ENCODE measurements around the gene FPR2.

The FPR2 gene

DNA sequence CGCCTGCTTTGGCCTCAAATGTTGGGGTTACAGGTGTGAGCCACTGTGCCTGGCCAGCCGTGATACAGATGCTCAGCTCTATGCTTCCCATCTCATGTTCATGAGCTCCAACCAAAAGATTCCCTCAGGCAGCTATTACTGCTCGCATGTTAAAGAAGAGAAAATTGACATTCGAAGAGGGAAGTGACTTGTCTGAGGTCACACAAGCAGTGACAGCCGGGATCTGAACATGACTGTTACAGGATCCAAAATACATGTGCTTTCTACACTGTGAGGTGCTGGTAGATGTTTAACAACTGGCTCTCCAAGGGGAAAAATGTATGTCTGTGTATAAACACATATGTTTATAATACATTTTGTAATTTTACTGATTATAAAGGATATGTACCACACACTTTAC is 20.6 kb upstream of the FPR2 start:
- no peak overlapping the region for H3K27ac ChIP-seq
- no peak for TF ChIP-seq ZFX (IDR thresholded peaks at IDR 0.05; ENCODE audit: borderline replicate concordance)
- TF ChIP-seq, protein P1, sequence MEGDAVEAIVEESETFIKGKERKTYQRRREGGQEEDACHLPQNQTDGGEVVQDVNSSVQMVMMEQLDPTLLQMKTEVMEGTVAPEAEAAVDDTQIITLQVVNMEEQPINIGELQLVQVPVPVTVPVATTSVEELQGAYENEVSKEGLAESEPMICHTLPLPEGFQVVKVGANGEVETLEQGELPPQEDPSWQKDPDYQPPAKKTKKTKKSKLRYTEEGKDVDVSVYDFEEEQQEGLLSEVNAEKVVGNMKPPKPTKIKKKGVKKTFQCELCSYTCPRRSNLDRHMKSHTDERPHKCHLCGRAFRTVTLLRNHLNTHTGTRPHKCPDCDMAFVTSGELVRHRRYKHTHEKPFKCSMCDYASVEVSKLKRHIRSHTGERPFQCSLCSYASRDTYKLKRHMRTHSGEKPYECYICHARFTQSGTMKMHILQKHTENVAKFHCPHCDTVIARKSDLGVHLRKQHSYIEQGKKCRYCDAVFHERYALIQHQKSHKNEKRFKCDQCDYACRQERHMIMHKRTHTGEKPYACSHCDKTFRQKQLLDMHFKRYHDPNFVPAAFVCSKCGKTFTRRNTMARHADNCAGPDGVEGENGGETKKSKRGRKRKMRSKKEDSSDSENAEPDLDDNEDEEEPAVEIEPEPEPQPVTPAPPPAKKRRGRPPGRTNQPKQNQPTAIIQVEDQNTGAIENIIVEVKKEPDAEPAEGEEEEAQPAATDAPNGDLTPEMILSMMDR (IDR thresholded peaks at IDR 0.05), result no peak

DNA sequence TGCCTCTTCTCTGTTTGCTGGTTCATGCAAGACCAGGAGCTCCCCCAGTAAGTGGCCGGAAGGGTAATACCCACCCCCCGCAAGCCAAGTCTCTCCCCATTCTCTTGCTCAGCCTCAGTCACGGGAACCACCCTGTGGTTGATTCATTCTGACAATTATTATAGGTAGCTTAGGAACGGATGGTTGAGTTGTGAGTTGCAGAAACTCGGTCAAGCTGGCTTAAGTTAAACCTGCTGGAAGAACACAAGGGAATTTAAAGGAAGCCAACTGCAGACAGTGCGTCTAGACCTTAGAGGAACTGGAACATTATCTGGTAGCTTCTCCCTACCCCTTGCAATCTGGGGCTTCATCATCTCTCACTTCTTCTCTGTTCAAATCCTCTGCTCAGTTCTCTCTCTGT is 18.2 kb upstream of the FPR2 start:
- TF ChIP-seq, protein P1 (IDR thresholded peaks at IDR 0.05), result no peak
- no peak for TF ChIP-seq ZFX (IDR thresholded peaks at IDR 0.05; ENCODE audit: borderline replicate concordance)
- H3K27ac ChIP-seq, result no peak overlapping the region

DNA sequence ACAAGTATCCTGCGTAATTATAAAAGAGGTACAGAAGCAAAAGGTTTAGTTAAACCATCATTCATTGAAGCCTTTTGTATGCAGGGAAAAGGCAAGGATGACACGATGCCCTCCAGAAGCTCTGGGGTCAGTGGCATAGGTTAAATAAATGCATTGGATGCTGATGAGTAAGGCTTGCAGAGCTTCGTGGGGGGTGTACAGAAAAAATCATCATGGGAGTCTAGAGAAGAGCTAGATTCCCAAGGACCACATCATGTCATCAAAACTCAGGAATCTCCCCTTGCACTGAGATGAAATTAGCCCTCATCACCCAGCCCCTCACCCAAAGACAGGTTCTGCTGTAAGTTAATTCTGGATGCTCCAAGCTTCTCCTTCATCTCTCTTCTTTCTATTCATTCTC is 17.6 kb upstream of the FPR2 start:
- H3K27ac ChIP-seq, result no peak overlapping the region
- TF ChIP-seq, protein P1 (IDR thresholded peaks at IDR 0.05), result no peak
- no peak for TF ChIP-seq ZFX (IDR thresholded peaks at IDR 0.05; ENCODE audit: borderline replicate concordance)

DNA sequence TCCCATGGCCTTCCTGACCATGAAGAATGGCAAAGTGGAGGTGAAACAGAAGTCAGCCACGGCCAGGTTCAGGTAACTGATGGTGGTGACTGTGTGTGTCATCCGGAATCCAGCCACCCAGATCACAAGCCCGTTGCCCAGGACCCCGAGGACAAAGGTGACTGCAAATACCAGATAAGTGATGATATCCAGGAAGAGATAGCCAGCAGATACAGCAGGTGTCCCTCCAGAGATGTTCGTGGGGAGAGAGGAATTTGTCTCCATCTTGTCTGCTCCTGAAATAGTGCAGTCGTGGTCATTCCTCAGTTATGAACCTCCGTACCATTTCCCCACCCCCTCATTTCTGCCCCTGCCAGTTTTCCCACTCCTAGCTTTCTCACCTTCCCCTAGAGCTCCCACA is 14.2 kb upstream of the FPR2 start:
- no peak overlapping the region for H3K27ac ChIP-seq
- no peak for TF ChIP-seq ZFX (IDR thresholded peaks at IDR 0.05; ENCODE audit: borderline replicate concordance)
- TF ChIP-seq, protein P1 (IDR thresholded peaks at IDR 0.05), result no peak

DNA sequence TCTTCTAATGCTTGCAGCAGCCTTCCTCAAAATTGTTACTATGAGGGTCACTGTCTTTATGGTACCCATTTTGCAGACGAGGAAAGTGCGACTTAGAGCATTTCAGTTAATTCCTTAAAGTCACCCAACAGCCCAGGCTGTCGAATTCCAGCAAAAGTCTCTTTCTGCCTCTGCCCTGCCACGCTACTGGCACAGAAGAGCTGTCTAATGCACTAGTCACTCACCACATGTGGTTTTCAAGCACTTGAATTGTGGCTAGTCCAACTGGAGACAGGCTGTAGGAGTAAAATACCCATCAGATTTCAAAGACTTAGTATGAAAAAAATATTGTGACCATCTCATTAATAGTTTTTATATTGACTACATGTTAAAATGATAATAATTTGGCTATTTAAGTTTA is 11.0 kb upstream of the FPR2 start:
- H3K27ac ChIP-seq, result no peak overlapping the region
- TF ChIP-seq, protein P1 (IDR thresholded peaks at IDR 0.05), result no peak
- TF ChIP-seq ZFX (IDR thresholded peaks at IDR 0.05; ENCODE audit: borderline replicate concordance), result no peak

DNA sequence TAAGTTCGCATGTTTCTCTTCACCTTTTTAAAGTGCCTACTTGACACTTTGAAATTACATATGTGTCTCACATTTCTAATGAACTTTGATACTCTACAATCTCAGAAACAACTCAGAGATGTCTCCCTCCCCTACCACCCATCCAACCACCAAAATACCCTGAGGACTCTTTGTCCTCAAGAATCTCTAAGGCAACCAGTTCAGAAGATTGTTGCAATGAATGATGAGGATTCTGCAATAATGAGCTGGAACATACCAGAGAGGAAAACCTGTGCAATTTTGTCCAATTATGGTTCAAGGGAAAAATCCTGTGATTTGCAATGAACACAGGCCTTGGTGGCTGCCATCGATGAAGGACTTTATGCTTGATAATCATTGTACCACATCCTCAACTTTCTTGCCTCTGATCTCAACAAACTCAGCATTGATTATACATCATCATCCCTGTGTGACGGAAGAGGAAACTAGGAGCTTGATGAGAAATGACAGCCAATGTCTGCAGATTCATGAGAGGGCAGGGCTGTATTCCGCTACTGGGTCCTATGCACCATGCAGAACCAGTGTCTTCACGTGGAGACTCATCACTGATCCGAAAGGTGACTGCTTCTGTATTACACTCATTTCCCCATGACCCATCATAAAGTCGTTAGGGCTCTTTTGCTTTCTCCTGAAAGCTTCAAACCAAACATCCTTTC is 10.4 kb upstream of the FPR2 start:
- H3K27ac ChIP-seq, result no peak overlapping the region
- TF ChIP-seq ZFX (IDR thresholded peaks at IDR 0.05; ENCODE audit: borderline replicate concordance), result no peak
- TF ChIP-seq, protein P1 (IDR thresholded peaks at IDR 0.05), result no peak

DNA sequence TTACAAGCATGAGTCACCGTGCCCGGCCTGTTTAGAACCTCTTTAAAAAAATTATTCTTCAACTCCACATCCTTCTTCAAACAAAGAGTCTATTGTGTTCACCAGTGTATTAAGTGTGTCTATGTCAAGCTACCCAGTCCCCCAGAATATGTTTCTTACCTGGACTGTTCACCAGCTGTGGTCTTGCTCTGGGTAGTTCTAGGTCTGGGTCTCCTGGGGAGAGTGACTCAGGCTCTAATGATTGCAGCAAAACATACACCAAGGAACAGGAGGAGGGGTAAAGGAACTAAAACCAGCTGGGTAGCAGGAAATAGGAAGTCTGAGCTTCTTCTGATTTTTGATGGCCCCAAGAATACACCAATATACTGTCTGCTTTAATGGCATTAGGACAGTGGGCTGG is 9.3 kb upstream of the FPR2 start, which contains the start of gene FPR1:
Gene FPR1 (minus strand): TSS at position 224 of the 400 bp plus-strand sequence. CDS start 4,884 bp downstream, outside the sequence.
- TF ChIP-seq, protein P1 (IDR thresholded peaks at IDR 0.05), result no peak
- TF ChIP-seq ZFX (IDR thresholded peaks at IDR 0.05; ENCODE audit: borderline replicate concordance), result no peak
- H3K27ac ChIP-seq, result no peak within 1 kb of the TSS
